KMS-11 (cell line): ENCODE results near the gene VPS26C.
A peak's percentile ranks its signal among the peaks of the same experiment; 100 is the strongest.

Experiments used
- H2AFZ ChIP-seq: fragments of 200-600 bp; sonication (generic); 2 replicates; pipeline ENCODE4 v1.6.1; 2016; ENCODE audit warnings: antibody characterized with exemption, mixed run types, low read depth
- H3K27ac ChIP-seq: fragments of 200-600 bp; sonication (generic); 2 replicates; pipeline ENCODE4 v1.6.1; 2016; ENCODE audit warnings: mild to moderate bottlenecking, mixed run types
- H3K27me3 ChIP-seq: fragments of 200-600 bp; sonication (generic); 2 replicates; pipeline ENCODE4 v1.6.1; 2017; ENCODE audit warnings: mild to moderate bottlenecking, low read depth, mixed run types, moderate library complexity; ENCODE audit not compliant: insufficient read depth
- H3K36me3 ChIP-seq: fragments of 200-600 bp; sonication (generic); 2 replicates; pipeline ENCODE4 v1.6.1; 2017; ENCODE audit warnings: mild to moderate bottlenecking, mixed run types; ENCODE audit not compliant: insufficient read depth
- H3K4me1 ChIP-seq: fragments of 200-600 bp; sonication (generic); 2 replicates; pipeline ENCODE4 v1.6.1; 2016; ENCODE audit warnings: mild to moderate bottlenecking, low read depth, mixed run types; ENCODE audit not compliant: poor library complexity, severe bottlenecking
- H3K4me2 ChIP-seq: fragments of 200-600 bp; sonication (generic); 2 replicates; pipeline ENCODE4 v1.7.0; 2016; ENCODE audit warnings: mild to moderate bottlenecking, mixed run types
- H3K4me3 ChIP-seq: fragments of 200-600 bp; sonication (generic); IDR thresholded peaks from 2 replicates; pipeline ENCODE4 v1.6.1; 2017; ENCODE audit warnings: low read depth, low read length, mixed read lengths; ENCODE audit not compliant: insufficient read depth
- H3K79me2 ChIP-seq: fragments of 200-600 bp; sonication (generic); 2 replicates; pipeline ENCODE4 v1.6.1; 2016; ENCODE audit warnings: low read depth, mixed run types; ENCODE audit not compliant: insufficient read depth
- H3K9ac ChIP-seq: fragments of 200-600 bp; sonication (generic); 2 replicates; pipeline ENCODE4 v1.6.1; 2016; ENCODE audit warnings: mild to moderate bottlenecking, mixed run types
- H4K20me1 ChIP-seq: fragments of 200-600 bp; sonication (generic); 2 replicates; pipeline ENCODE4 v1.6.1; 2016; ENCODE audit warnings: mild to moderate bottlenecking, mixed run types; ENCODE audit not compliant: insufficient read depth
- CTCF ChIP-seq: fragments of 200-600 bp; sonication (generic); conservative IDR thresholded peaks from 2 replicates; pipeline ENCODE4 v1.6.1; 2017; ENCODE audit warnings: low read depth, mild to moderate bottlenecking, antibody characterized with exemption, low read length, moderate library complexity, mixed read lengths

Gene VPS26C

DNA sequence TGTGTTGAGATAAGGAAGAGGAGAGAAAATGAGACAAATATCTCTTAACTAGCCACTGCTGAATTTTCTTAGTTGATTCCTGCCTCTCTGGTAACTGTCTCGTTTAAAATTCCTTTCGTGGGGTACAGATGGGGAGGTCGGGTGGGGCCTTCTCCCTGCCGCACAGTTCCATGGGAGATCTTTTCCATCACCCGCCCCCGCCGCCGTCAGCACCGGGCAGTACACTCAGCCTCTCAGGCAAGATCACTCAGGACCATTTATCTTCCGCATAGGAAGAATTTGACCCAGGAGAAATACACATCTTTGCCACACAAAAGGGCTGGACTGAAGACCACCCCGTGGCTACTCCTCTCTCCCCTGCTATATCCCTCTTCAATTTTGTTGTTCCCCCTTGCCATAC lies 2.3 kb upstream of the VPS26C start:
- no peak overlapping the region for H2AFZ ChIP-seq
- H3K4me2 ChIP-seq = no peak overlapping the region

DNA sequence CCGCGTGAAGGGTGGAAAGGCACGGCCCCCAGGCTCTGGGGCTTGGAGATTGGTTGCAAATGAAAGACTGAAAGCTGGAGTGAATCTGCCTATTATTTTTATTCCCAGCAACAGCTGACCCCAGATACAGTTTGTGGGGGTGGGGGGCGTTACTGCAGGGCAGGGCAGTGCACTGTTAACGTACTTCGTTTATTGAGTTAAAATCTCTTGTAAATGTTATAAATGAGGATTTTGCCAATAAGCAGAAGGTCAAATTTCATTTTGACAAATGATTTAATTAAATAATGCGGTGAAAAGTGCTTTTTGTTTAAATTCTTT lies 1.0 kb upstream of the VPS26C start:
- no peaks in the 10 kb centered on the region for H3K27me3 ChIP-seq
- peaks cover 32% of the 10 kb centered on the region; the same call in 1 of the 2 replicates for H3K79me2 ChIP-seq
- H3K9ac ChIP-seq = peak overlapping the region; percentile 97
- no peaks in the 10 kb centered on the region for H4K20me1 ChIP-seq
- H3K27ac ChIP-seq = peak overlapping the region; percentile 97
- no peak for TF ChIP-seq CTCF
- peaks cover 11% of the 10 kb centered on the region for H3K4me1 ChIP-seq
- H3K4me3 ChIP-seq = no peak overlapping the region
- peak overlapping the region; percentile 89 for H2AFZ ChIP-seq
- peak overlapping the region; percentile 75 for H3K4me2 ChIP-seq
- no peaks in the 10 kb centered on the region for H3K36me3 ChIP-seq

More for the DNA sequence above, 2.3 kb upstream of the VPS26C start:
- Histone ChIP-seq H3K79me2 (peaks cover 22% of the 10 kb centered on the region; the same call in 1 of the 2 replicates), H4K20me1 (no peaks in the 10 kb centered on the region), H3K4me1 (peaks cover 11% of the 10 kb centered on the region), H3K27ac (no peak overlapping the region), H3K9ac (no peak overlapping the region), H3K27me3 (no peaks in the 10 kb centered on the region), H3K4me3 (no peak overlapping the region), H3K36me3 (no peaks in the 10 kb centered on the region)
- TF ChIP-seq CTCF = no peak

DNA sequence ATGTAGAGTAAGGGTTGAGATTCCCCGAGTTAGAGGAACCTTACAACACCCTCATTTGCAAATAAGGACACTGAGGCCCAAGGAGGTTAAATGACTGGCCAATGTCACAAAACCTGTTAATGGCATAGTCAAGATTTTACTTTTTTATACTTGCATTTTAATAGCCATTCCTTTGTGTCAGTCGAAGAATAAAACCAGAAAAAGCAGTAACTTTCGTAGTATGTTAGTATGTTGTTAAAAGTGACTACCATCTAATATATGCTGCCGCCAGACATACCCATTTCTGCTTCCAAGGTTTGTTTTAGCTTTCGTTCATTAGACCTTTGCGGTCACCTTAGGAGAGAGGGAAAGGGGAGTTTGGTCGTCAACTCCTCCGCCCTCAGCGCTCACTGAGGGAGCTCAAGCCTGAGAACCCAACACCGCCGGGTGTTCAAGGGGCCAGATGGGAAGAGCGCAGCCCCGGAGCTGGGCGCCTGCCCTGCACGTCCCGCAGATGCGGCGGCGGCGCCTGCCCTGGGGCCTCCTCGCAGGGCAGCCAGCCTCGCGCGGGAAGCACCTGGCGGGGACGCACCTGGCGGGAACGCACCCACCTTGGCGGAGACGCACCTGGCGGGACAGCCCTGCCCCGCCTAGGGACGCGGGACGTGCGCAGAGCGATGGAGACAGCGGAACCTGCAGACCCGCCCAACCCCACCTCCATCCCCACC lies 466 bp downstream of the VPS26C start:
- peak overlapping the region; percentile 97 for H3K27ac ChIP-seq
- H2AFZ ChIP-seq = peak overlapping the region; percentile 48
- H3K79me2 ChIP-seq = peaks cover 32% of the 10 kb centered on the region; the same call in 1 of the 2 replicates
- peak overlapping the region; percentile 97; the same call in 1 of the 2 replicates for H3K9ac ChIP-seq
- peak overlapping the region; percentile 62 for H3K4me2 ChIP-seq
- peak overlapping the region; percentile 48 for H3K4me3 ChIP-seq
- H3K36me3 ChIP-seq = no peaks in the 10 kb centered on the region
- peaks cover 11% of the 10 kb centered on the region for H3K4me1 ChIP-seq
- H4K20me1 ChIP-seq = no peaks in the 10 kb centered on the region
- no peak for TF ChIP-seq CTCF
- no peaks in the 10 kb centered on the region for H3K27me3 ChIP-seq

DNA sequence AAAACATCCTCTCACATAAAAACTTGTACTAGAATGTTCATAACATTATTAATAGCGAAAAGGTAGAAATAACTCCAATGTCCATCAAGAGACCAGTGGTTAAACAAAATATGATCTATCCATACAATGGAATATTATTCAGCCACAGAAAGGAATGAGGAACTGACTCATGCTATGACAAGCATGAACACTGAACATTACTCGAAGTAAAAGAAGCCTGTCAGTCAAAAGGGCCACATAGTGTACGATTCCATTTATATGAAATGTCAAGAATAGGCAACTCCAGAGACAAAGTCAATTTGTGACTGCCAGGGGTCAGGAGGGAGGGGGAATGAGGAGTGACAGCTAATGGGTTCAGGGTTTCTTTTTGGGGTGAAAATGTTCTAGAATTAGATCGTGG lies 2.3 kb downstream of the VPS26C start:
- no peak overlapping the region for H2AFZ ChIP-seq
- no peak overlapping the region for H3K9ac ChIP-seq
- H3K79me2 ChIP-seq = peaks cover 41% of the 10 kb centered on the region; the same call in 1 of the 2 replicates
- H3K36me3 ChIP-seq = no peaks in the 10 kb centered on the region
- H4K20me1 ChIP-seq = no peaks in the 10 kb centered on the region
- H3K4me3 ChIP-seq = no peak overlapping the region
- no peak overlapping the region for H3K4me2 ChIP-seq
- H3K27ac ChIP-seq = no peak overlapping the region
- H3K27me3 ChIP-seq = no peaks in the 10 kb centered on the region
- peaks cover 11% of the 10 kb centered on the region for H3K4me1 ChIP-seq
- no peak for TF ChIP-seq CTCF
